Cardiac fibroblast (primary cell): Measurements from ENCODE around the gene PLCG2.

ENCODE experiments used
- DNase-seq, 2 donors: peaks; one replicate each; pipeline versions ENCODE4 v3.0.0 to v3.0.0-alpha.2; 2010; ENCODE audit warnings: low read depth in 2 of 2
- H3K4me3 ChIP-seq, 2 donors: replicated peaks in 1 of 2; 1 replicate in 1 of 2; 2 replicates in 1 of 2; pipeline ENCODE4 v1.5.1; 2011; ENCODE audit warnings: low read depth in 2 of 2, low read length in 2 of 2, mild to moderate bottlenecking in 2 of 2, moderate library complexity in 1 of 2
- TF ChIP-seq, protein P1 (sequence below): IDR thresholded peaks from one replicate; pipeline ENCODE4 v1.5.1; 2011; ENCODE audit warnings: low read depth, mild to moderate bottlenecking, low read length, inconsistent platforms

PLCG2 gene

DNA sequence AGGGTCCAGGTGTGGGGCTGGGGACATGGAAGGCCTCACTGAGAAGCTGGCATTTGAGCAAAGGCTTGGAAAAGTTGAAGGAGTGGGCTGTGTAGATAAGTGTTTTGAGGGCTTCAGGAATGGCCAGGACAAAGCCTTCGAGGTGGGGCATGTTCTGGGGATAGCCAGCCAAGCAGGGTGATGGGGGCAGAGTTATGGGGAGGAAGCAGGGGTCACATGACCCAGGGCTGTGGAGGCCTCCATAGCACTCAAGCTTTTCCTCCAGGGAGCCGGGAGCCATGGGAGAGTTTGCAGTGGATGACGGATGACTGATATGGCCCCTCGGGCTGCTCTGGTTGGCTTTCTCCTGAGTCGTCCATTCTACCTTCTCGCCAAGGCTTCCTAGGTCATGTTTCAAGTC, 27.6 kb downstream of the PLCG2 start:
- no peak for DNase-seq
- H3K4me3 ChIP-seq: no peak overlapping the region
- TF ChIP-seq, protein P1, sequence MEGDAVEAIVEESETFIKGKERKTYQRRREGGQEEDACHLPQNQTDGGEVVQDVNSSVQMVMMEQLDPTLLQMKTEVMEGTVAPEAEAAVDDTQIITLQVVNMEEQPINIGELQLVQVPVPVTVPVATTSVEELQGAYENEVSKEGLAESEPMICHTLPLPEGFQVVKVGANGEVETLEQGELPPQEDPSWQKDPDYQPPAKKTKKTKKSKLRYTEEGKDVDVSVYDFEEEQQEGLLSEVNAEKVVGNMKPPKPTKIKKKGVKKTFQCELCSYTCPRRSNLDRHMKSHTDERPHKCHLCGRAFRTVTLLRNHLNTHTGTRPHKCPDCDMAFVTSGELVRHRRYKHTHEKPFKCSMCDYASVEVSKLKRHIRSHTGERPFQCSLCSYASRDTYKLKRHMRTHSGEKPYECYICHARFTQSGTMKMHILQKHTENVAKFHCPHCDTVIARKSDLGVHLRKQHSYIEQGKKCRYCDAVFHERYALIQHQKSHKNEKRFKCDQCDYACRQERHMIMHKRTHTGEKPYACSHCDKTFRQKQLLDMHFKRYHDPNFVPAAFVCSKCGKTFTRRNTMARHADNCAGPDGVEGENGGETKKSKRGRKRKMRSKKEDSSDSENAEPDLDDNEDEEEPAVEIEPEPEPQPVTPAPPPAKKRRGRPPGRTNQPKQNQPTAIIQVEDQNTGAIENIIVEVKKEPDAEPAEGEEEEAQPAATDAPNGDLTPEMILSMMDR: no peak

GRCh38 chr16:81807767-81808358, 28.8 kb downstream of the PLCG2 start:
- DNase-seq: no peak
- TF ChIP-seq, protein P1: no peak

GRCh38 chr16:81808933-81809480, 29.9 kb downstream of the PLCG2 start:
- no peak overlapping the region for H3K4me3 ChIP-seq
- no peak for DNase-seq
- TF ChIP-seq, protein P1: no peak

More at GRCh38 chr16:81807767-81808358, 28.8 kb downstream of the PLCG2 start:
- H3K4me3 ChIP-seq: no peak overlapping the region

GRCh38 chr16:81809567-81809966, 30.5 kb downstream of the PLCG2 start:
- TF ChIP-seq, protein P1: no peak
- DNase-seq: no peak
- H3K4me3 ChIP-seq: no peak overlapping the region

GRCh38 chr16:81810361-81810760, 31.3 kb downstream of the PLCG2 start:
- TF ChIP-seq, protein P1: no peak
- DNase-seq: no peak
- H3K4me3 ChIP-seq: no peak overlapping the region

- DNase-seq: no peak
These were observed 31.9 kb downstream of the PLCG2 start for GRCh38 chr16:81810894-81811538.

More at GRCh38 chr16:81810894-81811538, 31.9 kb downstream of the PLCG2 start:
- TF ChIP-seq, protein P1: no peak
- H3K4me3 ChIP-seq: no peak overlapping the region
